Nephron (organoid): ENCODE data around the gene ULBP3.

Experiments used
- H3K27ac Mint-ChIP-seq, 3 experiments: 2 replicates each; pipeline ENCODE4 v1.8.0; 2020; ENCODE audit warnings: mixed read lengths in 3 of 3, mild to moderate bottlenecking in 2 of 3, moderate library complexity in 1 of 3
- H3K27me3 Mint-ChIP-seq: 2 replicates; pipeline ENCODE4 v1.8.0; 2021; ENCODE audit warnings: low read depth, mild to moderate bottlenecking, moderate library complexity, mixed read lengths
- H3K36me3 Mint-ChIP-seq: 2 replicates; pipeline ENCODE4 v1.8.0; 2020; ENCODE audit warnings: low read depth, mixed read lengths
- H3K4me1 Mint-ChIP-seq: 2 replicates; pipeline ENCODE4 v1.8.0; 2020; ENCODE audit warnings: mixed read lengths
- H3K4me3 Mint-ChIP-seq, 3 experiments: 2 replicates each; pipeline ENCODE4 v1.8.0; 2020; ENCODE audit warnings: mild to moderate bottlenecking in 3 of 3, mixed read lengths in 3 of 3, moderate library complexity in 2 of 3
- H3K9me3 Mint-ChIP-seq: 2 replicates; pipeline ENCODE4 v1.8.0; 2020; ENCODE audit warnings: mixed read lengths
- CTCF ChIP-seq, 3 experiments: fragments of 200-600 bp; sonication (generic); IDR thresholded peaks; one replicate each; pipeline ENCODE4 v1.5.0; 2021; ENCODE audit warnings: antibody characterized with exemption in 3 of 3; ENCODE audit not compliant: unreplicated experiment in 3 of 3

ULBP3 gene

GRCh38 chr6:150112233-150112632 is 43.3 kb upstream of the ULBP3 start:
- Mint-ChIP-seq H3K36me3 (no peaks in the 10 kb centered on the region), H3K4me3 (no peak overlapping the region)

GRCh38 chr6:150102750-150103270 is 33.9 kb upstream of the ULBP3 start:
- Mint-ChIP-seq H3K9me3 (peaks cover 2% of the 10 kb centered on the region), H3K27me3 (peaks cover 7% of the 10 kb centered on the region), H3K4me3 (no peak overlapping the region), H3K27ac (no peak overlapping the region), H3K4me1 (no peaks in the 10 kb centered on the region), H3K36me3 (no peaks in the 10 kb centered on the region)
- TF ChIP-seq CTCF (IDR thresholded peaks at IDR 0.05; ENCODE audit: unreplicated experiment in 3 of 3) = no peak

More at GRCh38 chr6:150112233-150112632, 43.3 kb upstream of the ULBP3 start:
- H3K9me3 Mint-ChIP-seq = peaks cover 9% of the 10 kb centered on the region
- H3K4me1 Mint-ChIP-seq = no peaks in the 10 kb centered on the region
- TF ChIP-seq CTCF (IDR thresholded peaks at IDR 0.05; ENCODE audit: unreplicated experiment in 3 of 3) = no peak
- peaks cover 16% of the 10 kb centered on the region for H3K27me3 Mint-ChIP-seq
- no peak overlapping the region for H3K27ac Mint-ChIP-seq

- Mint-ChIP-seq H3K36me3 (no peaks in the 10 kb centered on the region), H3K4me3 (no peak overlapping the region), H3K27ac (no peak overlapping the region), H3K27me3 (peaks cover 11% of the 10 kb centered on the region), H3K4me1 (no peaks in the 10 kb centered on the region), H3K9me3 (no peaks in the 10 kb centered on the region)
- no peak for TF ChIP-seq CTCF (IDR thresholded peaks at IDR 0.05; ENCODE audit: unreplicated experiment in 3 of 3)
These were observed 31.8 kb upstream of the ULBP3 start for GRCh38 chr6:150100745-150101144.

GRCh38 chr6:150099953-150100352 is 31.0 kb upstream of the ULBP3 start:
- Mint-ChIP-seq H3K36me3 (no peaks in the 10 kb centered on the region), H3K4me3 (no peak overlapping the region), H3K27ac (no peak overlapping the region), H3K27me3 (peaks cover 16% of the 10 kb centered on the region), H3K9me3 (no peaks in the 10 kb centered on the region), H3K4me1 (no peaks in the 10 kb centered on the region)
- no peak for TF ChIP-seq CTCF (IDR thresholded peaks at IDR 0.05; ENCODE audit: unreplicated experiment in 3 of 3)

- Mint-ChIP-seq H3K4me3 (no peak overlapping the region), H3K27me3 (peaks cover 19% of the 10 kb centered on the region), H3K36me3 (no peaks in the 10 kb centered on the region), H3K4me1 (no peaks in the 10 kb centered on the region), H3K9me3 (no peaks in the 10 kb centered on the region), H3K27ac (no peak overlapping the region)
- no peak for TF ChIP-seq CTCF (IDR thresholded peaks at IDR 0.05; ENCODE audit: unreplicated experiment in 3 of 3)
These were observed 30.6 kb upstream of the ULBP3 start for GRCh38 chr6:150099546-150099945.

GRCh38 chr6:150098155-150098554 is 29.2 kb upstream of the ULBP3 start:
- H3K4me1 Mint-ChIP-seq = peaks cover 5% of the 10 kb centered on the region
- H3K9me3 Mint-ChIP-seq = no peaks in the 10 kb centered on the region
- no peaks in the 10 kb centered on the region for H3K36me3 Mint-ChIP-seq
- no peak overlapping the region for H3K4me3 Mint-ChIP-seq
- no peak for TF ChIP-seq CTCF (IDR thresholded peaks at IDR 0.05; ENCODE audit: unreplicated experiment in 3 of 3)
- H3K27ac Mint-ChIP-seq = no peak overlapping the region
- H3K27me3 Mint-ChIP-seq = peaks cover 26% of the 10 kb centered on the region
